H1 (cell line): ENCODE data around the gene ITFG2. TPM values are rescaled to one million over a fixed set of nuclear protein-coding genes. Genes with fewer than 3 reads are reported as not detected.

Experiments
- EP300 ChIP-seq, 2 experiments: IDR thresholded peaks; 1 replicate in 1 of 2; 2 replicates in 1 of 2; pipeline ENCODE4 v1.6.1; 2011 to 2012; ENCODE audit warnings: low read depth in 2 of 2, low read length in 2 of 2, mild to moderate bottlenecking in 2 of 2, borderline replicate concordance in 1 of 2, inconsistent platforms in 1 of 2, moderate library complexity in 1 of 2
- HDAC2 ChIP-seq, 2 experiments: fragments of 300-600 bp in 1 of 2; sonication (generic) in 1 of 2; IDR thresholded peaks; 2 replicates each; pipeline ENCODE4 v1.6.1; 2011 to 2012; ENCODE audit warnings: low read depth in 2 of 2, low read length in 2 of 2, mild to moderate bottlenecking in 2 of 2, moderate library complexity in 2 of 2, borderline replicate concordance in 1 of 2, inconsistent platforms in 1 of 2
- MAFK ChIP-seq: IDR thresholded peaks from 2 replicates; pipeline ENCODE4 v1.6.1; 2012; ENCODE audit warnings: low read depth, mild to moderate bottlenecking, improper control_type of control experiment, low read length
- NANOG ChIP-seq: IDR thresholded peaks from 2 replicates; pipeline ENCODE4 v1.6.1; 2011; ENCODE audit warnings: low read length, low read depth, mild to moderate bottlenecking, inconsistent platforms; ENCODE audit not compliant: insufficient read depth, poor library complexity, severe bottlenecking
- polyA plus RNA-seq, 7 experiments: library from polyadenylated mRNA; depleted of rRNA in 3 of 7; stranded (reverse) in 5 of 7; unstranded in 2 of 7; fragments of >200 nt in 5 of 7; fragments of 200-250 nt in 2 of 7; gene quantifications; 1 replicate in 5 of 7; 2 replicates in 1 of 7; 4 replicates in 1 of 7; pipeline versions ENCODE4 v1.2.1 to v1.2.3, GENCODE V29; 2011 to 2013; ENCODE audit warnings: missing spikeins in 2 of 7, mixed read lengths in 2 of 7
- total RNA-seq: library from RNA; stranded (reverse); fragmentation: NEBNext Ultra II Directional; extraction: Animal tissue kit (Norgen Biotek cat#: 25700); gene quantifications from 2 replicates; pipeline ENCODE4 v1.2.1, GENCODE V29; 2021

ITFG2 gene
- total and polyA plus RNA-seq, 2 of the 8 experiments (the other 6 are each of a cell fraction or from before 2014, with no cell fraction given) = 15.0 to 22.9 TPM

DNA sequence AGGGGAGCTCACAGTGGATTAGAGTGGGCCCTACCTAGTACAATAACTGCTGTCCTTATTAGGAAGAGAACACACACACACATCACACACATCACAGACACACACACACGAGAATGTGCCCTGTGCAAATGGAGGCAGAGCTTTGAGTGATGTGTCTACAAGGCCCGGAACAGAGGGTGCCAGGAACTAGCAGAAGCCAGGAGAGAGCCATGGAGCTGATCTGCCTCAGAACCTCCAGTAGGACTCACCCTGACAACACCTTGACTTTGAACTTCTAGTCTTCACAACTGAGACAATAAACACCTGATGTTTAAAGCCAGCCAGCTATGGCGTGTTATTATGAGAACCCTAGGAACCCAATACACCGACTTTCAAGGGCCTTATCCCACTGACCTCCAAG is 47.4 kb upstream of the ITFG2 start (continued):
- TF ChIP-seq NANOG (no peak), HDAC2 (IDR thresholded peaks at IDR 0.05; ENCODE audit: borderline replicate concordance in 1 of 2, low read depth in 2 of 2, low read length in 2 of 2) (no peak), EP300 (IDR thresholded peaks at IDR 0.05; ENCODE audit: borderline replicate concordance in 1 of 2, low read depth in 2 of 2, low read length in 2 of 2) (no peak), MAFK (no peak)
